Embryonic facial prominence (tissue), 1 donor: ENCODE data around the gene VPS11.
A peak's percentile ranks its signal among the peaks of the same experiment; 100 is the strongest.

Experiments
- DNase-seq: peaks from one replicate; pipeline ENCODE4 v3.0.0-alpha.2; 2016; ENCODE audit errors: extremely low spot score

VPS11 gene

GRCh38 chr11:119121008-119121810, 53.6 kb downstream of the VPS11 start, which contains the start of gene HINFP:
HINFP (plus strand) TSS chr11:119121580; CDS start chr11:119126945, 5,365 bp downstream.
- DNase-seq, result peak; percentile 97

DNA sequence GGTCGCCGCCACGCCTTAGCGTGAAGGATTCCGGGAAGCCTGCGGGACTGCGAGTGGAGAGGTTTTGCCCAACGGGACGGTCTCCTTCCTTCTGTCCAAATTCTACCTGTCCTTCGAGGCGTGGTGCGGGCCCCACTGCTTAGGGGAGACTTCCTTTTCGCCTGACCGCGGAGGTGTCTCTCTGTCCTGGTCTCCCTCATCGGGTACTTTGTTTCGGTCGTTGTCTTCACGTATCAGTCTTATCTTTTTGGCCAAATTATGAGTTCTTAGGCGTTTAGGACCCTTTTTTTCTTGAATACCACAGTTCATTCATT, 54.1 kb downstream of the VPS11 start:
- no peak for DNase-seq

DNA sequence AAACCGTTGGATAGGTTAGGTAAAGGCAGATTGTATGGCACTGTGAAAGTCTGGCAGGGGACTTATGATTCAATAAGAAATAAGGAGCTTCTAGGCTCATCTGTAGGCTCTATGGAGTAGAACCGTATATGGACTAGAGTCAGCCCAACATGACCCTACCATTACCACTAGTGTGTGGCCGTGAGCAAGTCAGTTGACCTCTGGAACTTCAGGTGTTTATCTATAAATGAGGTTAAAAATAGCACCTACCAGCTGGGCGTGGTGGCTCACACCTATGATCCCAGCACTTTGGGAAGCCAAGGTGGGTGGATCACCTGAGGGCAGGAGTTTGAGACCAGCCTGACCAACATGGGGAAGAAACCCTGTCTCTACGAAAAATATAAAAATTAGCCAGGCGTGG, 58.2 kb downstream of the VPS11 start:
- DNase-seq, result no peak

DNA sequence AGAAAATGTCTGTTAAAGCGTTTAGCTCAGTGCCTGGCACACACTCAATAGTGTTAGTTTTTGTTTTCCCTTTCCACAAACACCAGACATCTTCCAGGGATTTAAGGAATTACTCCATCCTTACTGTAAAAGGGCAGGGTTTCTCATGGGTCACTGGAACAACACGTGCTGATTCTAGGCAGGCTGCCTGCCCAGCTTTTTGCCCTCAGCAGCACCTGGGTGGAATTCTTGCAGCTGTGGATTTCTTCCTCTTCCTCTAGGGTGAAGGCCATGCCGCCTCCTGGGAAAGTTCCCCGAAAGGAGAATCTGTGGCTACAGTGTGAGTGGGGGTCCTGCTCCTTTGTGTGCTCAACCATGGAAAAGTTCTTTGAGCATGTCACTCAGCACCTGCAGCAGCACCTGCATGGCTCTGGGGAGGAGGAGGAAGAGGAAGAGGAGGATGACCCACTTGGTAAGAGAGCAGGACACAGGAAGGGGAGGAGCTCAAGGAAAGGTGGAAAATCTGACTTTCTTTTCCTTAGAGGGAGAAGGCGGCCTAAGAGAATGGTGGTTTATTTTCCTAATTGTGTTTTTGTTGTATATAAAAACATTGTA, 59.2 kb downstream of the VPS11 start:
- no peak for DNase-seq

DNA sequence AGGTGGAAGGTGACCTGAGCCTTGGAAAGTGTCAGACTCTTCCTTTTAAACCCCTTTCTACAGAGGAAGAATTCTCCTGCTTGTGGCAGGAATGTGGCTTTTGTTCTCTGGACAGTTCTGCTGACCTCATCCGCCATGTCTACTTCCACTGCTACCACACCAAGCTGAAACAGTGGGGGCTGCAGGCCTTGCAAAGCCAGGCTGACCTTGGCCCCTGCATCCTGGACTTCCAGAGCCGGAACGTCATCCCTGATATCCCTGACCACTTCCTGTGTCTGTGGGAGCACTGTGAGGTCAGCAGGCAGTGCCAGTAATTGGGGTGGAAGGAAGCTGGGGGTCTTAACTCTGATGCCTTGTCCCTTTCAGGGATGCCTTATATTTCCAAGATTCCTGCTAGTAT, 63.0 kb downstream of the VPS11 start:
- no peak for DNase-seq
